NCI-H128 (cell line): ENCODE measurements around the gene HPCAL1.

Experiments
- DNase-seq: peaks from one replicate; lab custom pipeline; 2025; ENCODE audit not compliant: unreplicated experiment; lab: John Stamatoyannopoulos, UW

The HPCAL1 gene

DNA sequence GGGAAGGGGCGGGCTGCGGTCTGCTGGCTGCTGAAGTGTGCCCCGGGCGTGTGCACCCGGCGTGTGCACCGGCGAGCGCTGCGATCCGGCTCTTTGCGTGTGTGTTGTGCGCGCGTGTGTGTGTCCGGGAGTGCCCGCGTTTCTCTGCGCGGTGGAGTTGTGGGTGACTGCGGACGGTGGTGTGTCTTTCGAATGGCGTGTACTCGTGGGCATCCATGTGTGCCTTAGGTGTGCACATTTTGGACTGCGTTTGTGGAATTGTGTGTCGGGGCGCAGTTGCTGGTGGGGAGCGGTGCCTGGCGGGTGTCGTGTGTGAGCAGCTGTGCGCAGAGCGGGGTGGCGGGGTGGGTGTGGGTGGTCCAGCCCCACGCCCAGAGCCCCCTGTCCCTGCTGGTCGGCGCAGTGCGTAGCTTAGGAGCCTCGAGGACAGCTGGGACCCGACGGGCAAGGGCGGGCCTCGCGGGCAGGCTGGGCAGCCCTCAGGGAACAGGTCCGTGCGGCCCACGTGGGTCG, 533 bp downstream of the HPCAL1 start:
- DNase-seq: no peak

DNA sequence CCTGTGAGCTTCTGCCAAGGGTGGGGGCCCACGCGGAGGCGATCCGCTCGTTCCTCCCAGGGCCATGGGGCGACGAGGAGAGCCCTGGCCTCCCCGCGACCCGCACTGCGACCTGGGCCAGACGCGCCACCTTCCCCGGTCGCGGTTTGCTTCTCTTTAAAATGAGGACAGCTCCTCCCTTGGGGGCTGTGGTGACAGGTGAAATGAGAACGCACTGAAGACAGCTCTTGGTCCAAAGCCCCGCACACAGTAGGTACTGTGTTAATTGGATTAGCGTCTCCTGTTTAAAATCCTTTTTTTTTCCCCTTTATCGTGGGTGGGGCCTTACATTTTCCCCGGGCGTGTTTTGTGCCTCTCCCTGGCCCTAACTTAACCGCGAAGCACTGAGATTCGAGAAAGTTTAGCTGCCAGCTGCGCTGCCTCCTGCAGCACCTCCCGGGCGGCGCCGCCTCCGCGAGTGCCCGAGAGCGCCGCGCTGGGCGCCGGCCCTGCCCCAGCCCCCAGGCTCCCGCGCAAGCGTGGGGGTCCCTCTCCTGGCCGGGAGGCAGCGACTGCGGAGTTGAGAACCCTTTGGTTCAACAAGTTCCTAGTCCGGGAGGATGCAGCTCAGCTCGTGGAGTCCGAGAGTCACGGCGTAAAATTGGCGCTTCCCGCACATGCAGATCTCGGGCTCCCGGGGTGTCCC, 1.1 kb downstream of the HPCAL1 start:
- DNase-seq: no peak

DNA sequence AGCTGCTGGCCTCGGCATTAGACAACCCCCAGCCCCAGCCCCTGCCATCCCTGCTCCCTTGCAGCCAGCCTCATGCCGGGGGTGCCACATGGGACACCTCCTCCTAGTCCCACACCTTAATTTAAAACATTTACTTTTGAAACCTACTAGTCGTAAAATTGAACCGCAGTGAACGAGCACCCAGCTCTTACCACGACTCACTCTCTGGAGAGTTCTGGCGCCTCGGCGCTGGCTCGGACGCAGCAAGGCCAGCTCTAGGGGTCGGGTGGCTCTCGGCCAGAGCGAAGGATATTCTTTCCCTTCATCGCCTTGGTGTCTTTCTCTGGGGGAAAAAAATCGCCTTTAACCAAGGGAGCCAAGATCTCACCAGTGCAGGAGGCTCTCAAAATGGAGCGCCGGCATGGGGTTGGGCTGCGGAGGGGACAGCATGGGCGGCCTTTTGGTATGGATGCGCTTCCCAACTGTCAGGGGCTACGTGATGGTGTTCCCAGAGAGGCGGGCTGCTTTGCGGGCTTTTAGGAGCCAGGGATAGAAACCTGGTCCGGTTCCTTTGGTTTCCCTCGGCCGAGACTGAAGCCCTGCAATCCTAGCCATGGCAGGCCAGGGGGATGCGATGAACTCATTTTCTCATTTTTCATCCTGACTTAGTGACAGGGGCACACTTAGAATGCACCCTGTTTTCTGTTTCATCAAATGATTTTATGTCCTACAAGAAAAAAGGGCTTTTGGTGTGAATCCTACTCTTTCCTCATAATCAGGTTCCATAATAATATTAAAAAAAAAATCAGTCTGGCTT, 2.0 kb downstream of the HPCAL1 start:
- DNase-seq: no peak

DNA sequence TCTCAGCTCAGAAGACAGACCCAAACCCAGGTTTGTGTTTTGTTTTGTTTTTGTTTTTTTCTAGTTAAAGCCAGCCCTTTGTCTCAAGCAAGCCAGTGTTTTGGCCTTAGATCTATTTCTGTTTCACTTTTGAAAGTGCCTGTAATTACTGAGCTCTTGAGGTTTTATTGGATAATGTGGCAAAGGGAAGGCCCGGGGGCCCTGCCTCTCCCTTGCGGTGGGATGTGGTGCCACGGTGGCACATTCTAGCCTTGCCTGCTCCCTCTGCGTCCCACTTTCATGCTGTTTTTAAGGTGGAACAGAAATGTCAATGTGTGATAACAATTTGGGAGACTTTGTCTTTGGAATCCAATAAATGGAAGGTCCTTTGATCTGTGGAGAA, 2.5 kb downstream of the HPCAL1 start:
- DNase-seq: no peak

DNA sequence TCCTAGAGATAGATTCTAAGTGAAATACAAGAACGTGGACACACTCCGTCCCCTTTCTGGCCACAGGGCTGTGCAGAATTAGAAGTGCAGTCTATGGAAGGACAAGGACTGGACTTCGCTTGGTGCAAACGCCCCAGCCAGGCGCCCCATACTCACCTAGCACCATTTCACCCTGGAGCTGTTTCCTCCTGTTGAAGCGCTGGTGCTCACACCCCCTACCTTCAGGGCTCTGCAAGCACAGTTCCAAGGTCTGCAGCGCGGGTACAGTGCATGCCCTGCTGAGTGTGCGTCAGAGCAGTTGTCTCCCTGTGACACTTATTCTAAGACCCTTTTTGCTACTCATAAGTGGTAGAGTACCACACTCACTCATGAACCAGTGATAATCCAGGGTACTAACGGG, 3.0 kb downstream of the HPCAL1 start:
- no peak for DNase-seq

DNA sequence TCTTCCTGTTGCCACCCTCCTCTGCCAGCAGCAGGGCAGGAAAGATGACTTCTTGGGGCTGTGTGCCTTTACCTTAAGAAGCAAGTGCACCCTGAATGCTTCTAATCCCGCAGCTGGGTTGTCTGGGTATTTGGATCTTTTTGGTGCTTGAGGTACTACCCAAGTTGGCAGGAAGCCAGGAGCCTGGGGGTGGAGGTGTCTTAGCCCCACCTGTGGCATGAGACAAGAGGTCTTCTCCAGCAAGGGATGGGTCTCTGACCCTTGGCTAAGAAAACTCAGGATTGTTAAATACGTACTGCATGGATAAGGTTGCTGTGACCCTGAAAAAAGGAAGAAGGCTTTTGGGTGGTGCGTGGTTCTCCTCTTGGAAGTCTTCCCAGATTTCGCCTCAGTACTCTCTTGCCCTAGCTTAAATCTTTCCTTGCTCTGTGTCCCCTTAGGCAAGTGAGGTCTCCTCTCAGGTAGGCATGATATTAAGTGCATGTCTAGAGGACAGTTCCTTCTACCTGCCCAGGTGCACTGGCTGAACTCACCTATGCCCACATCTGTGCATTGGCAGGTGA, 4.3 kb downstream of the HPCAL1 start:
- no peak for DNase-seq

DNA sequence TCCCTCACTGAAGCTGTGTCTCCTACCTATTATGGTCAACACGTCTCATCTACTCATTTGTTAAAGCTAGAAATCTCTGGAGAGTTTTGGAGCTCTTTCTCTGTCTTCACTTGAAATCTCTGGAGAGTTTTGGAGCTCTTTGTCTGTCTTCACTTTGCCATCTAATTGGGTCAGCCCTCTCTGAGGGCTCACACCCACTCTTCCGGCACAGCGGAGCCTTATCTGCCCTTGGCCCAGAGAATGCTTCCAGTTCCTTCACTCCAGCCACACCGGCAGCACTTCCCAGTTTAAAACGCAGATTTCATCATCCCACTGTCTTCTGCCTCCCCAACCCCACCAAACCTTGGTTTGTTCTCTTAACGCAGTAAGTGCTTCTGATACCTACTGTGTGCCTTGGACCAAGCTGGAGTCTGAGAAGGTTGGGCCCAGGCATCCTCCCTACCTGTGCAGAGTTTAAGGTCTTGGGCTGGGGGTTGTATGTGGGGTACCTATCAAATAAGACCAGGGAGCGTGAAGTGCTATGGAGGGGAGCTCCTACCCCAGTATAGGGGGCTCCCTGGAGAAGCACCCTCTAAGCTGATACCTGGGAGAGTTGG, 5.0 kb downstream of the HPCAL1 start:
- no peak for DNase-seq

DNA sequence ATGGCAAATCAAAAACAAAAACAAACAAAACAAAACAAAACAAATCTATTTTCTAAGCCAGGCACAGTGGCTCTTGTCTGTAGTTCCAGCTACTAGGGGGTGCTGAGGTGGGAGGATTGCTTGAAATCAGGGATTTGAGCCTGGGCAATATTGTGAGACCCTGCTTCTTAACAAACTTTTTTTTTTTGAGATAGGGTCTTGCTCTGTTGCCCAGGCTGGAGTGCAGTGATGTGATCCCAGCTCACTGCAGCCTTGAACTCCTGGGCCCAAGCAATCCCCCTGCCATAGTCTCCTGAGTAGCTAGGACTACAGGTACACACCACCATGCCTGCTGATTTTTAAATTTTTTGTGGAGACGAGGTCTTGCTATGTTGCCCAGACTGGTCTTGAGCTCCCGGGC, 6.2 kb downstream of the HPCAL1 start:
- DNase-seq: no peak

DNA sequence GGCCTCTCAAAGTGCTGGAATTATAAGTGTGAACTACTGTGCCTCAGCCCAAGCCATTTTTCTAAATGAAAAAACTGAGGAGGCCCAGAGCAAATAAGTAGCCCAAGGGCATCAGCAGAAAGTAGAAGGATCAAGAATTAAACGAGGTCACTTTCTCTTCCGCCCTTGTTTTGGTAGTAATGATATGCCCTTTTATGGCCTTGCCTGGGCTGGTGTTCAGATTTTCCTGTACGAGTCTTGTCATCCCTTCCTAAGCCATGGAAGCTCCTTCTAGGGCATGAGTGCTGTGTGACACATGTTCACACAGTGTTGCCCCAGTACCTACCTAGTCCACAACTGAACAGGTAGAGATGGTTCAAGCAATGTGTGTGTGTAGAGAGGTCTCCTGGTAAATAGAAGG, 6.6 kb downstream of the HPCAL1 start:
- DNase-seq: no peak

DNA sequence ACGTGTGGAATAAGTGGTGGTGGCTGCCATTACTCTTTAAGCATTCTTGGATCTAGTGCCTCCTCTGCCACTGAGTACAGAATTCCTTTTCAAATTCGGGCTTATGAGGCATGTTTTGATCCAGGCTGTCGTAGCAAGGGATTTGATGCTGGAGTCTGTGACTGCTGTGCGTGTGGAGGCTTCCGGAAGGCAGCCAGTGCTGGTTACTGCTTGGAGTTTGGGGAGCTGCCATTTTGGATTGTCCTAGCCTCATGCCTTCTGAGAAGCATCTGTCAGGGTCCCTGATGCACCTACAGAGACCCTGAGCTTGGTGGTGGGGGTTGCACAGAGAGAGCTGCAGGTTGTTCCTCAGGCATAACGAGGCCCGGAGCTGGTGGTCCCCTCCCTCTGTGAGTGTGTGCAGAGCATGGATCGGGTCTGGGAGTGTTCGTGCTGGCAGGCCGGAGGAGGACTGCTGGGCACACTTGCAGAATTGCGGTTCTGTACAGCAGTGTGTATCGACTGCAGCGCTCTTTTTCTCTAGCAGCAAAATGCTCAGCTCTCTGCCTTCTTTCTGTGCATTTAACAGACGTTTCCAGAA, 7.7 kb downstream of the HPCAL1 start:
- DNase-seq: no peak

DNA sequence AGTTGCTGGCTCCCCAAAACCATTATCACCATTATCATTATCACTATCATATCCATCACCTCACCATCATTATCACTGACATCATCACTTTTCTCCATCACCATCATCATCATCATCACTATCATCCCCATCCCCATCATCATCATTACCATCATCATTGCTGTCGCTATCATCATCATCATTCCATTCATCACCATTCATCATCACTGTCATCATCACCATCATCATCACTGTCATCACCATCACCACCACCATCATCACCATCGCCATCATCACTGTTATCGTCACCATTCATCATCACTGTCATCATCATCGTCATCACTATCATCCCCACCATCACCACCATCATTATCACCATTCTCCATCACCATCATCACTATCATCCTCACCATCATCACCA, 9.0 kb downstream of the HPCAL1 start:
- DNase-seq: no peak

DNA sequence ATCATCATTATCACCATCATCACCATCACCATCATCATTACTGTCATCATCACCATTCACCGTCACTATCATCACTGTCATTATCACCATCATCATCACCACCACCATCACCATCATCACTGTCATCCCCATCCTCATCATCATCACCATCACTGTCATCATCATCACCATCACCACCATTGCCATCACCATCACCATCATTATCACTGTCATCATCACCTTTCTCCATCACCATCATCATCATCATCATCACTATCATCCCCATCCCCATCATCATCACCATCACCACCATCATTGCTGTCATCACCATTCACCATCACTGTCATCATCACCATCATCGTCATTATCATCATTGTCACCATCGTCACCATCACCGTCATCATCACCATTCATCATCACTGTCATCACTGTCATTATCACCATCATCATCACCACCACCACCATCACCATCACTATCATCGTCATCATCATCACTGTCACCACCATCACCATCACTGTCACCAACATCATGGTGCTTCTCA, 9.8 kb downstream of the HPCAL1 start:
- no peak for DNase-seq

DNA sequence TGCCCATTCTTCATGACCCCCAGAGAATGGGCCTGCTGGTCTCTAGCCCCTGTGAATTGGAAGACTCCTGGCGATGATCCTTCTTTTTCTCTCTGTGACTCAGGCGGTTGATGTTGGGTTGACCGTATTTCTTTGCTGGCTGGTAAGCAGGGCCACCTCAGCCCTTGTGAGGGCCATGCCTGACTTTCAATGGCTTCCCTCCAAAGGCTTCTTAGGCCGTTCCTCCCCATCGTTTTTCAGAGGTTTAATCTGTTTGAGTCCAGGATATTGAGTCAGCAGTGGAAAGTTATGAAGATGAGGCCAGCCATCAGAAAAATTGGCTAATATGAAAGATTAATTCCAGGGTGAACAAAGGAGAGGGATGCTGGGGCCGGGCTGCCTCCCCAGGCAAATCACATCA, 13.6 kb downstream of the HPCAL1 start:
- no peak for DNase-seq

DNA sequence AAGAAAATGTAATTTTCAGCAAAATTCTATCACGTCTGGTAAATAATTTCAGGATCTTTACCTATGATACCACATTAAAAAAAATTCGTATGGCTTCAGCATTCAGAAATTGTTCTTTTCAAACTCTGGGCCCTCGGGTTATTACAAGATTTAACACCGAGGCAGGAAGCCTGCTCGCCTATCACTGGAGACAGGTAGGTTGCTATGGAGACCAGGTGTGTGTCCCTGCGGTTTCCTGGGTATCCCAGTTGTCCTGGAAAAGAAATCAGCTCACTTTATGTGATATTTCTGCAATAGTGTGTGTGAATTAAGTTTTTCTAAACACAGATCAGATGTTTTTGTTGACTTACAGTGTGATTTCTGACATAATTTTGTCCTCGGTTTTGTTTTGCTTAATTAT, 14.2 kb downstream of the HPCAL1 start:
- DNase-seq: no peak

DNA sequence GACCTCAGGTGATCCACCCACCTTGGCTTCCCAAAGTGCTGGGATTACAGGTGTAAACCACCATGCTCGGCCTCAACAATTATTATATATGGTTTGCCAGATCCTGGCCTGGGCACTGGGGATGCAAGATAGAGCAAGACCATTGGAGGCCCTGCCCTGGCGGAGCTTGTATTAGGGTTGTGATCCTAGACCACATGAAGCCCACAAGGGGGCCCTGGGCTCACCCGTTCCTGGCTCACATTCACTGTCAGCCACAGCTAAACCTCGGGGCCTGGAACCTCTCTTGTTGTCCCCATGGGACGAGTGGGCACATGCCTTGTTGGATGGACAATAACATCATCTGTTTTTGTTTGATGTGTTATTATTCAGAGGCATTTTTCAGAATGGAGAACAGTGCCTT, 14.9 kb downstream of the HPCAL1 start:
- no peak for DNase-seq

DNA sequence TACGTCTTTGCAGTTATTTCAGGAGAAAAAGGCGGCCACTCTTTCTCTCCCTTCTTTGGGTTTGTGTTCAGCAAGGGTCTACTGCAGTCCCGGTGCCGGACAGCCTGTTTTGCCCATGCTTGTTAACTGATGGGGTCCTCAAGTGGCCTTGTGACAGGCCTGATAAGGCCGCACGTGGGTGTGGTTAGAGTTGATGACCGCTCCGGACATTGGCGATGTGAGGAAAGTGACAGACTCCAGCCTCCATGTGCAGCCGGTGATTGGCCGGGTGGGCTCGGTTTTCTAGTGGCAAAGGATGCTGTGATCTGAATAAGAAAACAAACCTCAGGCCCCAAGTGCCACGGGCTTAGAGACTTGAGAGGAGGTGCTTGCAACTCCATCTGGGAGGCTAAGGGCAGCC, 15.6 kb downstream of the HPCAL1 start:
- DNase-seq: no peak

DNA sequence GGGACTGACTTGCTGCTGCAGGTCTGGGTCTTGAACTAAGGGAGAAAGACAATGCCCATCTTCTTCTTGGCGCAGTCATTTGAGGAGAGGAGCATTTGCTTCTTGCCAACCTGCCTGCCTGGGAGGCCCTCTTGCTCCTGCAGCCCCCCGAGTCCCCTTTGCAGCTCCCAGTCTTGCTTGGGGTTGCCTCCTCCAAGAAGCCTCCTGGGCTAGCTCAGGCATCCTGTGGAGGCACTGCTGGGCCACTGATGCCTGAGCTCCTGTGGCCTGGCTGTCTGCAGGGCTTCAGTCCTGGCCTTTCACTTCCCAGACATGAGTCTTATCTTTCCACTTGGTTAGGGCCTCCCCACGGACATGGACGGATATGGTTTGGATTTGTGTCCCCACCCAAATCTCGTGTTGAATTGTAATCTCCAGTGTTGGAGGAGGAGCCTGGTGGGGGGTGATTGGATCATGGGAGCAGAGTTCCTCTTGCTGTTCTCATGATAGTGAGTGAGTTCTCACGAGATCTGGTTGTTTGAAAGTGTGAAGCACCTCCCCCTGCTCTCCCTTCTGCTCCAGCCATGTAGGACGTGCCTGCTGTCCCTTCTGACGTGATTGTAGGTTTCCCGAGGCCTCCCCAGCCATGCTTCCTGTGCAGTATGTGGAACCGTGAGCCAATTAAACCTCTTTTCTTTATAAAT, 17.3 kb downstream of the HPCAL1 start:
- DNase-seq: no peak

DNA sequence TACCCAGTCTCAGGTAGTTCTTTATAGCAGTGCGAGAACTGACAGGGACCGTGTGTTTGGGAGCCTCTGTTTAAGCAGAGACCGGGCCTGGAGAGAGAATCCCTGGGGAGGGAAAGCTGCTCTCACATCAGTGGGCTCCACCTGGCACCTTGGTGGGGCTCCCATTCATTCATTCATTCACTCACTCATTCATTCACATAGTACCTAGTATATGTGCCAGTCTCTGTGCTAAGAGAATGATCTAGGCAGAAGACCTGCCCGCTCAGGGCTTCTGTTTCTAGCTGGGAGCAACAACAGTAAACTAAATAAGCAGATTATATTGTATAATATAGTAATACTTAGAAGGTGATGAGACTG, 17.8 kb downstream of the HPCAL1 start:
- DNase-seq: no peak

DNA sequence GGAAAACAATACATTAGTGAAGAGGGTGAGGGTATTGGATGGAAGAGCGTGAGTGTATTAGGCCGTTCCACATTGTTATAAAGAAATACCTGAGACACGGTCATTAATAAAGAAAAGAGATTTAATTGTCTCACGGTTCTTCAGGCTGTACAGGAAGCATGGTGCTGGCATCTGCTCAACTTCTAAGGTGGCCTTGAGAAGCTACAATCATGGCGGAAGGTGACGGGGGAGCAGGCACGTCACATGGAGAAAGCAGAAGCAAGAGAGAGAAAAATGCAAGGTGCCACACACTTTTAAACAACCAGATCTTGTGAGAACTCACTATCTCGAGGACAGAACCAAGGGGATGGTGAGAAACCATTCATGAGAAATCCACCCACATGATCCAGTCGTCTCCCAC, 18.2 kb downstream of the HPCAL1 start:
- no peak for DNase-seq

DNA sequence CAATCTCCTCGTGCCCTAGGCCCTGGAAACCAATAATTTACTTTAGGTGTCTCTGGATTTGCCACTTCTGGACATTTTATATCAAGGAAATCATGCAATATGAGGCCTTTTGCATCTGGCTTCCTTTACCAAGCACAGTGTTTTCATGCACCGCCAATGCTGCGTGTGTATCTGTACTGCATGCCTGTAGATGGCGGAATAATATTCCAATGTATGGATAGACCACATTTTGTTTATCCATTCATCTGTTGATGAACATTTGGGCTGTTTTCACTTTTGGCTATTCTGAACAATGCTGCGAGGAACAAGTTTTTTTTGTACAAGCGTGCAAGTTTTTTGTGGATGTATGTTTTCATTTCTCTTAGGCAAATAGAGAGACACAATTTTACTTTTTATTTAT, 18.9 kb downstream of the HPCAL1 start:
- DNase-seq: no peak

DNA sequence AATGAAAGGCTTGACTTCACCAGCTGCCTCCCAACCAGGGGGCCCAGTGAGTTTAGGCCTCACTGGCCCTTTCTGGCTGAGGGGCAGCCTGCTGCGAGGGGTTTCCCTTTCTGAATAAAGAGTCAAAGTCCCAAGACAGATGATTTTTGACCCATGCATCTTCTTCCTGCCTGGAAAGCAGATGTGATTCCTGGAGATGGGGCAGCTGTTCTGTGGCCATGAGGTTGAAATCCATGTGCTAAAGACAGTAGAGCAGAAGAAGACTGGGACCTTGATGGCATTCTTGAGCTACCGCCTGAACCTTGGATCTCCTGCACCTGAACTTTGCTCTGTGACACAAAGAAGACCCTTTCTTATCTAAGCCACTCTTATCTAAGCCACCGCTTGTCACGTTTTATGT, 19.8 kb downstream of the HPCAL1 start:
- DNase-seq: no peak
